ENCODE data around the gene CALD1. TPM values are rescaled to one million over a fixed set of nuclear protein-coding genes. Genes with fewer than 3 reads are reported as not detected.
A peak's percentile ranks its signal among the peaks of the same experiment; 100 is the strongest.

CALD1 gene
- total and polyA plus RNA-seq, 8 donors: 137 to 248 (median 224) TPM

- Histone ChIP-seq H3K4me1 (peaks cover 0 to 1% of the 10 kb centered on the region in 2 donors), H3K9me3 (no peaks in the 10 kb centered on the region), H3K27me3 (no peaks in the 10 kb centered on the region), H3K27ac (no peak overlapping the region), H3K36me3 (no peaks in the 10 kb centered on the region), H3K4me3 (no peak overlapping the region)
- intact Hi-C loops (cut with DNase I): no loop called here
- no peak for ATAC-seq
- no peak for TF ChIP-seq CTCF (IDR thresholded peaks at IDR 0.05)
- no peak for DNase-seq
Observed at GRCh38 chr7:134772401-134772800, 7.0 kb upstream of the CALD1 start.

DNA sequence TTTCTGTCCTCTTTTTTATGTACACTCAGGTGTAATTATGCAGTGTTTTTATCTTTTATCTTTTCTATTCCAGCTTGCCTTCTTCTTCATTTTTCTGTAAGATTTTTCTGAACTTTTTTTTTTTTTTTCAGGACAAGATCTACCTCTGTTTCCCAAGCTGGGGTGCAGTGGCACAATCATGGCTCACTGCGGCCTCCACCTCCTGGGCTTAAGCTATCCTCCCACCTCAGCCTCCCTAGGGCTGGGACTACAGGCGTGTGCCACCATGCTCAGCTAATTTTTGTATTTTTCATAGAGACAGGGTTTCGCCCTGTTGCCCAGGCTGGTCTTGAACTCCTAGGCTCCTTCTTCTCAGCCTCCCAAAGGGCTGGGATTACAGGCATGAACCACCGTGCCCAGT lies 6.3 kb upstream of the CALD1 start:
- no peak for TF ChIP-seq CTCF (IDR thresholded peaks at IDR 0.05)
- Histone ChIP-seq H3K9me3 (no peaks in the 10 kb centered on the region), H3K4me3 (no peak overlapping the region), H3K4me1 (peaks cover 0 to 2% of the 10 kb centered on the region in 2 donors), H3K27me3 (no peaks in the 10 kb centered on the region), H3K36me3 (no peaks in the 10 kb centered on the region), H3K27ac (no peak overlapping the region)
- intact Hi-C loops (cut with DNase I): no loop called here
- ATAC-seq (no peak), DNase-seq (no peak)

GRCh38 chr7:134774119-134774518 lies 5.3 kb upstream of the CALD1 start:
- no peak overlapping the region for H3K27ac ChIP-seq
- intact Hi-C loops (cut with DNase I): no loop called here
- no peaks in the 10 kb centered on the region for H3K9me3 ChIP-seq
- H3K4me1 ChIP-seq: peaks cover 0 to 12% of the 10 kb centered on the region in 2 donors
- no peak overlapping the region for H3K4me3 ChIP-seq
- ATAC-seq: no peak
- H3K27me3 ChIP-seq: no peaks in the 10 kb centered on the region
- H3K36me3 ChIP-seq: no peaks in the 10 kb centered on the region
- TF ChIP-seq CTCF (IDR thresholded peaks at IDR 0.05): no peak
- DNase-seq: no peak

- Histone ChIP-seq H3K9me3 (no peaks in the 10 kb centered on the region), H3K4me1 (peaks cover 6 to 14% of the 10 kb centered on the region in 2 donors), H3K27ac (peak overlapping the region in 1 of 2 donors; percentile 13), H3K36me3 (no peaks in the 10 kb centered on the region), H3K4me3 (no peak overlapping the region), H3K27me3 (peaks cover 0 to 11% of the 10 kb centered on the region in 2 donors)
- DNase-seq (no peak), ATAC-seq (no peak)
- intact Hi-C loops (cut with DNase I): no loop called here
- TF ChIP-seq CTCF (IDR thresholded peaks at IDR 0.05): no peak
Observed at GRCh38 chr7:134777470-134777869, 2.0 kb upstream of the CALD1 start.

GRCh38 chr7:134777908-134778580 lies 1.4 kb upstream of the CALD1 start:
- DNase-seq (no peak), ATAC-seq (no peak)
- no peaks in the 10 kb centered on the region for H3K9me3 ChIP-seq
- H3K36me3 ChIP-seq: no peaks in the 10 kb centered on the region
- H3K4me3 ChIP-seq: no peak overlapping the region
- intact Hi-C loops (cut with DNase I): no loop called here
- peak overlapping the region; percentile 73 to 83 for H3K27ac ChIP-seq
- peaks cover 6 to 19% of the 10 kb centered on the region in 2 donors for H3K4me1 ChIP-seq
- peaks cover 0 to 11% of the 10 kb centered on the region in 2 donors for H3K27me3 ChIP-seq
- no peak for TF ChIP-seq CTCF (IDR thresholded peaks at IDR 0.05)

All from left lung (tissue), 10 donors.